HG02884 (cell line): ENCODE data around the gene TEAD2.
"Not testable (repeated sequence)": the region's sequence is repeated elsewhere in the genome, so short reads cannot be mapped to it uniquely, and the experiment has no call there.

Experiments
- ATAC-seq: cut with Tn5 transposase; IDR thresholded peaks from one replicate; pipeline ENCODE4 v1.9.1; 2021; ENCODE audit warnings: mild to moderate bottlenecking, moderate library complexity; ENCODE audit not compliant: unreplicated experiment

Gene TEAD2

GRCh38 chr19:49387936-49388372, 25.7 kb upstream of the TEAD2 start, which contains the start of gene KASH5:
Gene KASH5, plus strand, starts transcription at chr19:49388249. Its CDS starts 2,635 bp downstream, at chr19:49390884.
- ATAC-seq: no peak

- no peak for ATAC-seq
Measured at GRCh38 chr19:49383599-49383998, 21.4 kb upstream of the TEAD2 start.

- ATAC-seq: no peak
Measured at GRCh38 chr19:49382639-49383038, 20.4 kb upstream of the TEAD2 start.

- no peak for ATAC-seq
Measured at GRCh38 chr19:49380391-49380790, 18.2 kb upstream of the TEAD2 start.

GRCh38 chr19:49378512-49378911, 16.3 kb upstream of the TEAD2 start:
- no peak for ATAC-seq

- ATAC-seq: no peak
Measured at GRCh38 chr19:49374665-49375434, 12.6 kb upstream of the TEAD2 start.

- ATAC-seq: not testable (repeated sequence)
Measured at GRCh38 chr19:49373174-49373573, 11.0 kb upstream of the TEAD2 start.

- ATAC-seq: no peak
Measured at GRCh38 chr19:49371184-49371583, 9.0 kb upstream of the TEAD2 start.

GRCh38 chr19:49368711-49369358, 6.6 kb upstream of the TEAD2 start:
- no peak for ATAC-seq

GRCh38 chr19:49366110-49366509, 3.9 kb upstream of the TEAD2 start:
- ATAC-seq: no peak

GRCh38 chr19:49364083-49364737, 2.0 kb upstream of the TEAD2 start:
- ATAC-seq: no peak

GRCh38 chr19:49363268-49364082, 1.3 kb upstream of the TEAD2 start, which contains the start of gene DKKL1:
Gene DKKL1, plus strand, starts transcription at chr19:49363877. Its CDS starts 122 bp downstream, at chr19:49363999.
- ATAC-seq: no peak

GRCh38 chr19:49362929-49363267, 682 bp upstream of the TEAD2 start:
- ATAC-seq: no peak

GRCh38 chr19:49361438-49362047, 673 bp downstream of the TEAD2 start:
- ATAC-seq: no peak

- no peak for ATAC-seq
Measured at GRCh38 chr19:49359851-49360820, 2.1 kb downstream of the TEAD2 start.

GRCh38 chr19:49357186-49357585, 5.0 kb downstream of the TEAD2 start:
- no peak for ATAC-seq

GRCh38 chr19:49356382-49356781, 5.8 kb downstream of the TEAD2 start:
- ATAC-seq: no peak

- ATAC-seq: no peak
Measured at GRCh38 chr19:49355909-49356353, 6.3 kb downstream of the TEAD2 start.

- ATAC-seq: no peak
Measured at GRCh38 chr19:49349567-49349966, 12.6 kb downstream of the TEAD2 start.
